Hepatocyte (in vitro differentiated cells): Measurements from ENCODE around the gene CALCB.

ENCODE experiments used
- EZH2 ChIP-seq: fragments of 200-600 bp; sonication (generic); IDR thresholded peaks from 2 replicates; pipeline ENCODE4 v1.6.1; 2016; ENCODE audit warnings: antibody characterized with exemption, mild to moderate bottlenecking, borderline replicate concordance
- EZH2phosphoT487 ChIP-seq: fragments of 200-600 bp; sonication (generic); IDR thresholded peaks from one replicate; pipeline ENCODE4 v1.6.1; 2018; ENCODE audit warnings: antibody characterized with exemption, mild to moderate bottlenecking, low read depth, moderate library complexity; ENCODE audit not compliant: unreplicated experiment, severe bottlenecking
- TF ChIP-seq, protein P1 (sequence below): fragments of 200-600 bp; sonication (generic); IDR thresholded peaks from 2 replicates; pipeline ENCODE4 v1.5.1; 2016; ENCODE audit warnings: antibody characterized with exemption, mild to moderate bottlenecking; ENCODE audit not compliant: poor library complexity

DNA sequence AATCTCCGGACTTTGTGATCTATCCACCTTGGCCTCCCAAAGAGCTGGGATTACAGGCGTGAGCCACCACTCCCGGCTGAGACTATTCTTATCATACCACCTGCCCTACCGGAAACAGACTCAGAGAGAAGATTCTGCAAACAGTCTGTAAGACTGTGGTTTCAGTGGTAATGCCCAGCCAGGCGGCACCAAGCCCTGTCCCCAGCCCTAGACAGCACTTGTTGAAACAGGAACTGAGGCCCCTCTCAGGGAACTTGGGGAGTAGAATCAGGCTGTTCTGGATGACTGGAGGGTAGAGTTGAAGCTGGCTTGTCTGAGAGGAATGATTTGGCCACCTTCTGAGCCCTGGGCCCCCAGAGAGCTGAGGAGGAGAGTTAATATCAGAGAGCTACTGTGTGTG, 40.0 kb downstream of the CALCB start:
- TF ChIP-seq, protein P1, sequence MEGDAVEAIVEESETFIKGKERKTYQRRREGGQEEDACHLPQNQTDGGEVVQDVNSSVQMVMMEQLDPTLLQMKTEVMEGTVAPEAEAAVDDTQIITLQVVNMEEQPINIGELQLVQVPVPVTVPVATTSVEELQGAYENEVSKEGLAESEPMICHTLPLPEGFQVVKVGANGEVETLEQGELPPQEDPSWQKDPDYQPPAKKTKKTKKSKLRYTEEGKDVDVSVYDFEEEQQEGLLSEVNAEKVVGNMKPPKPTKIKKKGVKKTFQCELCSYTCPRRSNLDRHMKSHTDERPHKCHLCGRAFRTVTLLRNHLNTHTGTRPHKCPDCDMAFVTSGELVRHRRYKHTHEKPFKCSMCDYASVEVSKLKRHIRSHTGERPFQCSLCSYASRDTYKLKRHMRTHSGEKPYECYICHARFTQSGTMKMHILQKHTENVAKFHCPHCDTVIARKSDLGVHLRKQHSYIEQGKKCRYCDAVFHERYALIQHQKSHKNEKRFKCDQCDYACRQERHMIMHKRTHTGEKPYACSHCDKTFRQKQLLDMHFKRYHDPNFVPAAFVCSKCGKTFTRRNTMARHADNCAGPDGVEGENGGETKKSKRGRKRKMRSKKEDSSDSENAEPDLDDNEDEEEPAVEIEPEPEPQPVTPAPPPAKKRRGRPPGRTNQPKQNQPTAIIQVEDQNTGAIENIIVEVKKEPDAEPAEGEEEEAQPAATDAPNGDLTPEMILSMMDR = no peak
- TF ChIP-seq EZH2 = no peak
- no peak for TF ChIP-seq EZH2phosphoT487
